ENCODE measurements around the gene DLG2. TPM values are rescaled to one million over a fixed set of nuclear protein-coding genes. Genes with fewer than 3 reads are reported as not detected.

Gene DLG2
- polyA plus RNA-seq, 3 donors, result 0.24 to 0.39 TPM; not detected in 1

DNA sequence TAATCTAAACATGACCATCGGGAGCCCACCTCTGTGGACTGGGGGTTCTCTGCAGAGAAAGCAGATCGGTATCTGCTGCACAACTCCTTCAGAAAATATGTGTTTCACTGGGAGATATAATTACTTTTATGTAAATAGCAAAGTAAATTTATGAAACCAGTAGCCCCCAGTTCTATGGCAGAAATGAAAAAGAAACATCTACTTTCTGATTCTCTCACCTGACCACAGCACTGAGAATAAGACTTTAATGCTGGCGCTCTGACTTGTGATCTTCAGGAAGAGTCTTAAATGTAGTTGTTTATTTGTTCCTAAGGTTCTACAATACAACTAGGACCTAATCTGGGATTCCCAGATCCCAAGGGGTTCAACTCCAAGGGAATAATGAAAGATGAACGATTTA, 518.0 kb downstream of the DLG2 start:
- no peak overlapping the region for H3K4me3 ChIP-seq (replicated peaks in 1 of 3; ENCODE audit: low read depth in 2 of 3, low read length in 3 of 3)
- Mint-ChIP-seq H3K4me3 (no peak overlapping the region), H3K27ac (no peak overlapping the region), H3K9me3 (peaks cover 0 to 5% (median 4%) of the 10 kb centered on the region in 7 donors), H3K4me1 (no peaks in the 10 kb centered on the region), H3K27me3 (ENCODE audit: low read depth in 3 of 3) (no peaks in the 10 kb centered on the region), H3K36me3 (no peaks in the 10 kb centered on the region)
- H3K27ac ChIP-seq (ENCODE audit: low read depth in 1 of 2, low read length in 2 of 2), result no peak overlapping the region
- H3K4me2 ChIP-seq (replicated peaks; ENCODE audit: extremely low read depth, low read length, poor library complexity, severe bottlenecking), result no peak overlapping the region
- H3K9ac ChIP-seq (ENCODE audit: insufficient read depth, low read length, poor library complexity, severe bottlenecking), result no peak overlapping the region
- no peak for DNase-seq
- no peaks in the 10 kb centered on the region for H4K20me1 ChIP-seq (ENCODE audit: insufficient read depth, low read length)
- no peaks in the 10 kb centered on the region for H3K27me3 ChIP-seq (ENCODE audit: control insufficient read depth in 2 of 2, insufficient read depth in 2 of 2, low read length in 2 of 2)
- peaks cover 0 to 7% of the 10 kb centered on the region in 2 donors for H3K9me3 ChIP-seq (replicated peaks in 1 of 2; ENCODE audit: control insufficient read depth in 1 of 2, insufficient read depth in 1 of 2, low read length in 2 of 2)
- H3K4me1 ChIP-seq (ENCODE audit: control insufficient read depth in 1 of 2, insufficient read depth in 2 of 2, low read length in 2 of 2), result no peaks in the 10 kb centered on the region
- no CpG with 5 or more reads among the region's 4 CpGs for WGBS (ENCODE audit: insufficient coverage)
- H2AFZ ChIP-seq (ENCODE audit: insufficient read depth, low read depth, low read length, poor library complexity, severe bottlenecking), result no peak overlapping the region
- H3K79me2 ChIP-seq (ENCODE audit: insufficient read depth, low read length), result no peaks in the 10 kb centered on the region
- intact Hi-C loops (cut with micrococcal nuclease), result no loop called here
- TF ChIP-seq, protein P1, sequence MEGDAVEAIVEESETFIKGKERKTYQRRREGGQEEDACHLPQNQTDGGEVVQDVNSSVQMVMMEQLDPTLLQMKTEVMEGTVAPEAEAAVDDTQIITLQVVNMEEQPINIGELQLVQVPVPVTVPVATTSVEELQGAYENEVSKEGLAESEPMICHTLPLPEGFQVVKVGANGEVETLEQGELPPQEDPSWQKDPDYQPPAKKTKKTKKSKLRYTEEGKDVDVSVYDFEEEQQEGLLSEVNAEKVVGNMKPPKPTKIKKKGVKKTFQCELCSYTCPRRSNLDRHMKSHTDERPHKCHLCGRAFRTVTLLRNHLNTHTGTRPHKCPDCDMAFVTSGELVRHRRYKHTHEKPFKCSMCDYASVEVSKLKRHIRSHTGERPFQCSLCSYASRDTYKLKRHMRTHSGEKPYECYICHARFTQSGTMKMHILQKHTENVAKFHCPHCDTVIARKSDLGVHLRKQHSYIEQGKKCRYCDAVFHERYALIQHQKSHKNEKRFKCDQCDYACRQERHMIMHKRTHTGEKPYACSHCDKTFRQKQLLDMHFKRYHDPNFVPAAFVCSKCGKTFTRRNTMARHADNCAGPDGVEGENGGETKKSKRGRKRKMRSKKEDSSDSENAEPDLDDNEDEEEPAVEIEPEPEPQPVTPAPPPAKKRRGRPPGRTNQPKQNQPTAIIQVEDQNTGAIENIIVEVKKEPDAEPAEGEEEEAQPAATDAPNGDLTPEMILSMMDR (IDR thresholded peaks at IDR 0.05), result no peak
- H3K36me3 ChIP-seq (replicated peaks in 1 of 2; ENCODE audit: control insufficient read depth in 1 of 2, insufficient read depth in 2 of 2, low read length in 2 of 2), result no peaks in the 10 kb centered on the region

DNA sequence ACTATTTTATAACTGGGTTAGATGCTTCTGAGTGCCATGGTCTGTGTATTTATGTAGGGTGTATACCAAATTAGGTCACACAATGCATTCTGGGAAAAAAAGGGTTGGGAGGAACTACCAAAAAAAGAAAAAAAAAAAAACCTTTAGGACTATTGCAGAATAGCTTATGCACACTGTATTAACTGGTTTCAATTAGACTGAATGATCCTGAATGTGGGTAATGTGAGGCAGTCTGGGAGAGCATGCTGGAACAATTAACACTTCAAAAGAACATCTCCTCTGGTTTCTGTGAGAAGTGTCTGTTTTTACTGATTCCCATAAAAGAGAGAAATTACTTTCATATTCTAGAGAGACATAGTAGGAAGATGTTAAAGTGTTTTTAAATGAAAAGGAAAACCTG, 521.3 kb downstream of the DLG2 start:
- Mint-ChIP-seq H3K9me3 (peaks cover 0 to 5% (median 5%) of the 10 kb centered on the region in 7 donors), H3K27me3 (ENCODE audit: low read depth in 3 of 3) (no peaks in the 10 kb centered on the region)

More for the DNA sequence above, 521.3 kb downstream of the DLG2 start:
- Histone ChIP-seq H3K9me3 (replicated peaks in 1 of 2; ENCODE audit: control insufficient read depth in 1 of 2, insufficient read depth in 1 of 2, low read length in 2 of 2) (peaks cover 0 to 17% of the 10 kb centered on the region in 2 donors), H4K20me1 (ENCODE audit: insufficient read depth, low read length) (no peaks in the 10 kb centered on the region), H3K79me2 (ENCODE audit: insufficient read depth, low read length) (no peaks in the 10 kb centered on the region), H2AFZ (ENCODE audit: insufficient read depth, low read depth, low read length, poor library complexity, severe bottlenecking) (no peak overlapping the region), H3K4me2 (replicated peaks; ENCODE audit: extremely low read depth, low read length, poor library complexity, severe bottlenecking) (no peak overlapping the region), H3K27me3 (ENCODE audit: control insufficient read depth in 2 of 2, insufficient read depth in 2 of 2, low read length in 2 of 2) (no peaks in the 10 kb centered on the region), H3K4me1 (ENCODE audit: control insufficient read depth in 1 of 2, insufficient read depth in 2 of 2, low read length in 2 of 2) (no peaks in the 10 kb centered on the region), H3K36me3 (replicated peaks in 1 of 2; ENCODE audit: control insufficient read depth in 1 of 2, insufficient read depth in 2 of 2, low read length in 2 of 2) (no peaks in the 10 kb centered on the region), H3K4me3 (replicated peaks in 1 of 3; ENCODE audit: low read depth in 2 of 3, low read length in 3 of 3) (no peak overlapping the region), H3K27ac (ENCODE audit: low read depth in 1 of 2, low read length in 2 of 2) (no peak overlapping the region), H3K9ac (ENCODE audit: insufficient read depth, low read length, poor library complexity, severe bottlenecking) (no peak overlapping the region)
- TF ChIP-seq, protein P1 (IDR thresholded peaks at IDR 0.05), result no peak
- H3K4me3 Mint-ChIP-seq, result no peak overlapping the region
- no peaks in the 10 kb centered on the region for H3K4me1 Mint-ChIP-seq
- DNase-seq, result no peak
- H3K27ac Mint-ChIP-seq, result no peak overlapping the region
- intact Hi-C loops (cut with micrococcal nuclease), result no loop called here
- no peaks in the 10 kb centered on the region for H3K36me3 Mint-ChIP-seq

All from CD14-positive monocyte (primary cell).